Aorta (tissue), 5 donors: ENCODE results near the gene LOXHD1. TPM values are rescaled to one million over a fixed set of nuclear protein-coding genes. Genes with fewer than 3 reads are reported as not detected.

Experiments
- ATAC-seq: fragments of 200-7000 bp; cut with Tn5 transposase; one replicate; pipeline ENCODE4 v1.9.1; 2022; ENCODE audit warnings: moderate library complexity; ENCODE audit not compliant: low FRiP score
- DNase-seq, 2 donors: peaks; one replicate each; pipeline ENCODE4 v3.0.0-alpha.2; 2020
- H3K27ac ChIP-seq, 2 donors: one replicate each; pipeline ENCODE4 v1.5.1; 2013; ENCODE audit warnings: low read length in 2 of 2, mild to moderate bottlenecking in 2 of 2, moderate library complexity in 2 of 2, control low read depth in 1 of 2, inconsistent platforms in 1 of 2, low read depth in 1 of 2
- H3K27me3 ChIP-seq, 2 donors: one replicate each; pipeline ENCODE4 v1.6.1; 2013; ENCODE audit warnings: control low read depth in 1 of 2, low read length in 1 of 2, mild to moderate bottlenecking in 1 of 2, moderate library complexity in 1 of 2; ENCODE audit not compliant: insufficient read depth in 2 of 2, control insufficient read depth in 1 of 2
- H3K36me3 ChIP-seq, 2 donors: one replicate each; pipeline ENCODE4 v1.6.1; 2013; ENCODE audit warnings: control low read depth in 1 of 2, low read length in 1 of 2, mild to moderate bottlenecking in 1 of 2; ENCODE audit not compliant: insufficient read depth in 2 of 2, control insufficient read depth in 1 of 2
- H3K4me1 ChIP-seq, 2 donors: one replicate each; pipeline ENCODE4 v1.6.1; 2013; ENCODE audit warnings: low read length in 2 of 2, control low read depth in 1 of 2, mild to moderate bottlenecking in 1 of 2, moderate library complexity in 1 of 2; ENCODE audit not compliant: insufficient read depth in 2 of 2, control insufficient read depth in 1 of 2
- H3K4me3 ChIP-seq, 2 donors: one replicate each; pipeline ENCODE4 v1.5.1; 2013; ENCODE audit warnings: low read length in 2 of 2, control low read depth in 1 of 2, mild to moderate bottlenecking in 1 of 2
- H3K9me3 ChIP-seq: one replicate; pipeline ENCODE4 v1.6.1; 2013; ENCODE audit warnings: mild to moderate bottlenecking, low read length; ENCODE audit not compliant: control insufficient read depth
- WGBS, 2 donors: extraction: QIAGEN DNeasy Blood & Tissue Kit; methylation state at CpG; one replicate each; pipeline ENCODE4 v1.1.7; 2013; 5-methylcytosine and 5-hydroxymethylcytosine counted together
- intact Hi-C, 2 donors: fragments of 100-400 bp; cut with DNase I; formaldehyde crosslinking; loops; one replicate each; pipeline versions ENCODE4 v1.14.2 to v1.15.0; 2022
- polyA plus RNA-seq, 2 donors: library from polyadenylated mRNA; stranded (reverse); fragments of 200-250 nt; gene quantifications; one replicate each; pipeline ENCODE4 v1.2.3, GENCODE V29; 2013
- total RNA-seq, 2 donors: library from RNA; stranded (reverse); fragmentation: NEBNext Ultra II Directional; extraction: Animal tissue kit (Norgen Biotek cat#: 25700); gene quantifications; one replicate each; pipeline ENCODE4 v1.2.1, GENCODE V29; 2021
- donor health status: healthy with polysubstance abuse.
- donor health status: Bipolar disorder and iron deficiency.
- donor health status: DM: no; HTN: no; CAD: no.
- donor health status: DM: no; HTN: no; CAD: no.
- donor health status: DM: yes; HTN: yes; CAD: no.

Gene LOXHD1
- total and polyA plus RNA-seq, 4 donors = 0.16 to 1.0 TPM; not detected in 2

GRCh38 chr18:46481048-46481846 is 175.8 kb downstream of the LOXHD1 start:
- WGBS, 2 donors = 51 to 52% methylated on average over 9 of the region's 9 CpGs
- Histone ChIP-seq H3K4me3 (no peak overlapping the region), H3K27me3 (no peaks in the 10 kb centered on the region), H3K36me3 (no peaks in the 10 kb centered on the region), H3K4me1 (no peaks in the 10 kb centered on the region), H3K9me3 (peaks cover 1% of the 10 kb centered on the region), H3K27ac (no peak overlapping the region)
- peak; percentile 17 for ATAC-seq
- no peak for DNase-seq
- intact Hi-C loops = loop anchor here (5.0 kb wide), 2 partner anchors 199 to 309 kb away; a partner anchor contains a TSS

DNA sequence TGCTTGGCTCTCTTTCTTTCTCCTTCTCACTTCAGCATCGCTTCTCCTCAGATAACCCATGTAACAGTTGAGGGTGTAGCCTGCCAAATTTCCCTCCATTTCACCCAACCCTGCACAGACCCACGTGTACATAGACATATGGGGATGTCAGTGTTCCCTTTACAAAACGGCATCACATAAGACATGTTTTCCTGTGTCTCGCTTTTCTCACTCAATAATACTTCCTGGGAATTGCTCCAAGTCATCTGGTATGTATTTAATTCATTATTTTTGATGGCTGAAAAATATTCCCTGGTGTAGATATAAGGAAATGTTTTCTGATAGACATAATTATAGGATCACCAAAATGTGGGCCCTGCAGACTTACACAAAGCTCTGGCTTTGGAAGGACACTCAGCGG is 176.8 kb downstream of the LOXHD1 start:
- 18 to 20% methylated on average over 5 of the region's 5 CpGs for WGBS, 2 donors
- peaks cover 1% of the 10 kb centered on the region for H3K9me3 ChIP-seq
- no peaks in the 10 kb centered on the region for H3K4me1 ChIP-seq
- intact Hi-C loops = loop anchor here (5.0 kb wide), 2 partner anchors 198 to 308 kb away; a partner anchor contains a TSS
- H3K4me3 ChIP-seq = no peak overlapping the region
- H3K36me3 ChIP-seq = no peaks in the 10 kb centered on the region
- no peak for DNase-seq
- ATAC-seq = no peak
- no peaks in the 10 kb centered on the region for H3K27me3 ChIP-seq
- no peak overlapping the region for H3K27ac ChIP-seq

- peaks cover 1% of the 10 kb centered on the region for H3K9me3 ChIP-seq
- ATAC-seq = no peak
These were observed 178.2 kb downstream of the LOXHD1 start for GRCh38 chr18:46478796-46479195.

DNA sequence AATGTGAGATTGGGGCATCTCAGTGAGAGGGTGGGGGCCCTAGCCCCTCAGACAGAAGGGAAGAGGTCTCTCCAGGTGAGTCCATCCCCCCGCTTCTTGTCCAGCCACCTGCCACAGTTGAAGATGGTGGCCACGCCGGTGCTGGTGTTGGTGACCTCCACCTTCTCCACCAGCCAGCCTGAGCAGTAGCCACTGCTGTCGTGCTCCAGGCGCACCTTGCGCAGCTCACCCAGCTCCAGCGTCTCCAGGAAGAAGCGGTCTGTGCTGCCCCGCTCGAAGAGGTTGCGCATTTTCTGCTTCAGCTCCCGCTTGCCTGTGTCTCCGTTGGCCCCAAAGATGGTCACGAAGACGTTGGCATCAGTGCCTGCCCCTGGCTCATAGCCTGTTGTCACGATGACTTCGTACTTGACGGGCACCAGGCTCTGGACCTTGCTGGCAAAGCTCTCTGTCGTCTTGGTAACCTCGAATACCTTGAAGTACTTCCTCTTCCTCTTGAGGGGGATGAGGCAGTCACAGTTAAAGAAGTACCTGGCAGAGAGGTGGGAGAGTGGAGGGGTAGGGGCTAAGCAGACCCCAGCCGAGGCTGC is 179.5 kb downstream of the LOXHD1 start:
- intact Hi-C loops = no loop called here
- no peak overlapping the region for H3K4me3 ChIP-seq
- H3K4me1 ChIP-seq = no peaks in the 10 kb centered on the region
- H3K9me3 ChIP-seq = peaks cover under 1% of the 10 kb centered on the region
- DNase-seq = no peak
- WGBS, 2 donors = 71 to 72% methylated on average over 21 of the region's 21 CpGs
- H3K36me3 ChIP-seq = no peaks in the 10 kb centered on the region
- H3K27me3 ChIP-seq = no peaks in the 10 kb centered on the region
- no peak for ATAC-seq
- H3K27ac ChIP-seq = no peak overlapping the region

More at GRCh38 chr18:46478796-46479195, 178.2 kb downstream of the LOXHD1 start:
- Histone ChIP-seq H3K27ac (no peak overlapping the region), H3K4me3 (no peak overlapping the region), H3K36me3 (no peaks in the 10 kb centered on the region), H3K27me3 (no peaks in the 10 kb centered on the region), H3K4me1 (no peaks in the 10 kb centered on the region)
- intact Hi-C loops = no loop called here
- no peak for DNase-seq
- WGBS, 2 donors = 90 to 92% methylated on average over 2 of the region's 2 CpGs

GRCh38 chr18:46475390-46475752 is 181.6 kb downstream of the LOXHD1 start:
- Histone ChIP-seq H3K36me3 (no peaks in the 10 kb centered on the region), H3K9me3 (no peaks in the 10 kb centered on the region), H3K27me3 (no peaks in the 10 kb centered on the region), H3K4me3 (no peak overlapping the region), H3K27ac (no peak overlapping the region), H3K4me1 (no peaks in the 10 kb centered on the region)
- ATAC-seq (no peak), DNase-seq (no peak)
- WGBS, 2 donors = 91 to 94% methylated on average over 4 of the region's 4 CpGs
- intact Hi-C loops = no loop called here

DNA sequence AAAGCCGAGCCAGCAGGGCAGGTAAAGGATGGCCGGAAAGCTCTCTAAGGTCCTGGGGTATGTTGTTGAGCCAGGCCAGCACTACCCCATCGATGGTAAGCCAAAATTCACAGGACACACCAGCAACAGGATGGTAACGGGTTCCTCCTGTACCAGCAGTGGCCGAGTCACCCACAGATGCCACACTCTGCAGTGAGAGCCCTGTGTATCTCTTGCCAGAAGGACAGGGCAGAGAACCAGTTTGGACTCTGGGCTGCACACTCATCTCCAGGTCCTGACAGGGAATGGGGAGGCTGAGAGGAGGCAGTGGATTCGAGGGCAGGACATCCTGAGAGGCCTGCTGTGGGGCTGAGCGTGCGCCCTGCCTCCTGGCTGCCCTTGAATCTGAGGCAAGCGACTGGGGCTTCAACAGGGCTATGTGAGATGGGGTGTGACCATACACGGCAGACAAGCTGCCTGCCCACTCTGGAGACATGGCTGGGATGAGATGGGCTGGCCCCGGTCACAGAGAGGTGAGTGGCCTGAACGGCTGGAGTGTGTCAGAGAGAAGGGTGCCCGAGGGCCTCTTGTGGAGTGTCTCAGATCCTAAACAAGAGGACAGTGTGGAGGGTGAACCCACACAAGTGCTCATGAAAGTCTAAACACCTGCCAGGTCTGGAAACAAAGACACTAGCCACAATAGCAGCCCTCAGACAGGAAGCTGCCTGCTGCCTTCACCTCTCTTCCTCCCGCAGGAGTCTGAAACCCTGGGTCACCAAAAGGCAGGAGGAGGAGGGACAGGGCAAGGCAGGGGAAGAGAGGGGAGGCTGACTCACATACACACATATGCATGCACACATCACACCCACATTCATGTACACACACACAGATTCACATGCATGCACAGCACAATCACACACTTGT is 182.3 kb downstream of the LOXHD1 start:
- DNase-seq = no peak
- Histone ChIP-seq H3K9me3 (no peaks in the 10 kb centered on the region), H3K36me3 (no peaks in the 10 kb centered on the region), H3K27me3 (no peaks in the 10 kb centered on the region), H3K4me3 (no peak overlapping the region), H3K4me1 (no peaks in the 10 kb centered on the region), H3K27ac (no peak overlapping the region)
- ATAC-seq = no peak
- intact Hi-C loops = no loop called here
- WGBS, 2 donors = 69 to 72% methylated on average over 14 of the region's 14 CpGs

- ATAC-seq (no peak), DNase-seq (no peak)
- Histone ChIP-seq H3K36me3 (no peaks in the 10 kb centered on the region), H3K27ac (no peak overlapping the region), H3K9me3 (no peaks in the 10 kb centered on the region), H3K27me3 (no peaks in the 10 kb centered on the region), H3K4me3 (no peak overlapping the region), H3K4me1 (no peaks in the 10 kb centered on the region)
- intact Hi-C loops = no loop called here
- 91 to 95% methylated on average over 3 of the region's 3 CpGs for WGBS, 2 donors
These were observed 185.1 kb downstream of the LOXHD1 start for GRCh38 chr18:46471809-46472498.

DNA sequence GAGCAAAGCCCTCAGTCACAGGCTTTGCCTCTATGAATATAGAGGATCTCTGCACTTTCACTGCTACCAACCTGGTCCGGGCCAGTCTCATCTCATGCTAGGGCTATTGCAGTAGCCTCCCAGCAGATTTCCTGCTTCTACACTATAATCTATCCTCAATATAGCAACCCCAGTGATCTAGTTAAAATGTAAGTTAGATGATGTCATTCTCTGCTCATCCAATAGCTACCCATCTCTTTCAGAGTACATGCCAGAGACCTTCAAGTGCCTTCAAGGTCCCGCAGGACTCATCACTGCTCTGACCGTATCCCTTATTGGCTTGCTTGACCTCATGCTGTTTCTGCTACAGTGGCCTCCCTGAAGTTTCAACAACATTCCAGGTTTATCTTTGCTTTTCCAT is 186.3 kb downstream of the LOXHD1 start:
- no peak overlapping the region for H3K27ac ChIP-seq
- no peak overlapping the region for H3K4me3 ChIP-seq
- ATAC-seq (no peak), DNase-seq (no peak)
- H3K9me3 ChIP-seq = no peaks in the 10 kb centered on the region
- no peaks in the 10 kb centered on the region for H3K27me3 ChIP-seq
- no peaks in the 10 kb centered on the region for H3K36me3 ChIP-seq
- no peaks in the 10 kb centered on the region for H3K4me1 ChIP-seq
- 75 to 84% methylated on average over 3 of the region's 3 CpGs for WGBS, 2 donors
- intact Hi-C loops = no loop called here
